Measurements from ENCODE around the gene SMARCD2.
"Not testable (repeated sequence)": the region's sequence is repeated elsewhere in the genome, so short reads cannot be mapped to it uniquely, and the experiment has no call there.

GRCh38 chr17:63881337-63881736 lies 38.9 kb upstream of the SMARCD2 start:
- not testable (repeated sequence) for TF ChIP-seq CTCF (conservative IDR thresholded peaks at IDR 0.05 in 1 of 2, IDR thresholded peaks at IDR 0.05 in 1 of 2; ENCODE audit: low read depth in 1 of 2, low read length in 2 of 2); EZH2 (IDR thresholded peaks at IDR 0.05; ENCODE audit: low read length, missing control alignments)
